ENCODE measurements around the gene FHOD3. TPM values are rescaled to one million over a fixed set of nuclear protein-coding genes. Genes with fewer than 3 reads are reported as not detected.

FHOD3 gene
- total RNA-seq, 1 donor from 2014 or later = 16.3 TPM

GRCh38 chr18:36728345-36728744 lies 430.8 kb downstream of the FHOD3 start:
- Mint-ChIP-seq H3K36me3 (peaks cover 21% of the 10 kb centered on the region), H3K9me3 (peaks cover 25% of the 10 kb centered on the region), H3K4me1 (no peaks in the 10 kb centered on the region), H3K4me3 (no peak overlapping the region), H3K27me3 (ENCODE audit: low read depth) (peaks cover 10% of the 10 kb centered on the region), H3K27ac (no peak overlapping the region)
- TF ChIP-seq, protein P1, sequence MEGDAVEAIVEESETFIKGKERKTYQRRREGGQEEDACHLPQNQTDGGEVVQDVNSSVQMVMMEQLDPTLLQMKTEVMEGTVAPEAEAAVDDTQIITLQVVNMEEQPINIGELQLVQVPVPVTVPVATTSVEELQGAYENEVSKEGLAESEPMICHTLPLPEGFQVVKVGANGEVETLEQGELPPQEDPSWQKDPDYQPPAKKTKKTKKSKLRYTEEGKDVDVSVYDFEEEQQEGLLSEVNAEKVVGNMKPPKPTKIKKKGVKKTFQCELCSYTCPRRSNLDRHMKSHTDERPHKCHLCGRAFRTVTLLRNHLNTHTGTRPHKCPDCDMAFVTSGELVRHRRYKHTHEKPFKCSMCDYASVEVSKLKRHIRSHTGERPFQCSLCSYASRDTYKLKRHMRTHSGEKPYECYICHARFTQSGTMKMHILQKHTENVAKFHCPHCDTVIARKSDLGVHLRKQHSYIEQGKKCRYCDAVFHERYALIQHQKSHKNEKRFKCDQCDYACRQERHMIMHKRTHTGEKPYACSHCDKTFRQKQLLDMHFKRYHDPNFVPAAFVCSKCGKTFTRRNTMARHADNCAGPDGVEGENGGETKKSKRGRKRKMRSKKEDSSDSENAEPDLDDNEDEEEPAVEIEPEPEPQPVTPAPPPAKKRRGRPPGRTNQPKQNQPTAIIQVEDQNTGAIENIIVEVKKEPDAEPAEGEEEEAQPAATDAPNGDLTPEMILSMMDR (IDR thresholded peaks at IDR 0.05; ENCODE audit: unreplicated experiment) = no peak
- DNase-seq (ENCODE audit: low spot score in 2 of 2, unreplicated experiment in 2 of 2) = no peak

DNA sequence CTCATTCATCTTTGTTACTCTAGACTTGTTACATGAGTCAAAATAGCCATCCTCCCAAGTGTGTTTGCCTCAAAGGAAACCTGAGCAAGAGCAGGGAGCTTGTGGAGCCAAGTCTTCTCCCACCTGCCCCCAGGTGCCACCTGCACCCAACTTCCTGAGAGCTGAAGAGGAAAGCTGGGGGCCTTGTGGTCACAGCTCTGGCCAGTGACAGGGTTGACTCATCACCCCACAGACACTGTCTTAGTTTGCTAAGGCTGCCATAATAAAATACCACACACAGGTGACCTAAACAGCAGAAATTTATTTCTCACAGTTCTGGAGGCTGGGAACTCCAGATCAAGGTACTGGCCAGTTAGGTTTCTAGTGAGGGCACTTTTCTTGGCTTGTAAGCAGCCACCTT lies 431.7 kb downstream of the FHOD3 start:
- H3K4me1 Mint-ChIP-seq = peaks cover 6% of the 10 kb centered on the region
- no peak overlapping the region for H3K4me3 Mint-ChIP-seq
- peaks cover 6% of the 10 kb centered on the region for H3K27me3 Mint-ChIP-seq (ENCODE audit: low read depth)
- H3K27ac Mint-ChIP-seq = no peak overlapping the region
- TF ChIP-seq, protein P1 (IDR thresholded peaks at IDR 0.05; ENCODE audit: unreplicated experiment) = no peak
- H3K36me3 Mint-ChIP-seq = peaks cover 24% of the 10 kb centered on the region
- DNase-seq (ENCODE audit: low spot score in 2 of 2, unreplicated experiment in 2 of 2) = no peak
- peaks cover 25% of the 10 kb centered on the region for H3K9me3 Mint-ChIP-seq

DNA sequence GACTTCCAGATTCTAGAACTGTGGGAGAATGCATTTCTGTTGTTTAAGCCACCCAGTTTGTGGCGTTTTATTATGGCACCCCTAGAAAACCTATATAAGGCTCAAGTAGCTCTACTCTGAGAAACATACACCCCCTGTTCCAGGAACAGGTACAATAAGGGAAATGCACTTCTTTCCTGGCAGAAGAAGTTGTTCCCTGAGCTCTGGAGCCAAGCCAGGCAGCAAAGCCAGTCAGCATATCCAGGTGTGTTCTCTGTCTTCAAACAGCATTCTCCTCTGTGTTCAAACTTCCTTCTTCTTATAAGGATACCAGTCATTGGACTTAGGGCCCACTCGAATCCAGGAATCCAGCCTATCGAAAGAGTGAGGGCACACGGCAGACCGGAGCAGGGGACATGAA lies 434.8 kb downstream of the FHOD3 start:
- DNase-seq (ENCODE audit: low spot score in 2 of 2, unreplicated experiment in 2 of 2) = no peak
- Mint-ChIP-seq H3K4me3 (no peak overlapping the region), H3K27ac (no peak overlapping the region), H3K27me3 (ENCODE audit: low read depth) (no peaks in the 10 kb centered on the region), H3K36me3 (peaks cover 24% of the 10 kb centered on the region), H3K9me3 (peaks cover 25% of the 10 kb centered on the region), H3K4me1 (peaks cover 6% of the 10 kb centered on the region)
- TF ChIP-seq, protein P1 (IDR thresholded peaks at IDR 0.05; ENCODE audit: unreplicated experiment) = no peak

DNA sequence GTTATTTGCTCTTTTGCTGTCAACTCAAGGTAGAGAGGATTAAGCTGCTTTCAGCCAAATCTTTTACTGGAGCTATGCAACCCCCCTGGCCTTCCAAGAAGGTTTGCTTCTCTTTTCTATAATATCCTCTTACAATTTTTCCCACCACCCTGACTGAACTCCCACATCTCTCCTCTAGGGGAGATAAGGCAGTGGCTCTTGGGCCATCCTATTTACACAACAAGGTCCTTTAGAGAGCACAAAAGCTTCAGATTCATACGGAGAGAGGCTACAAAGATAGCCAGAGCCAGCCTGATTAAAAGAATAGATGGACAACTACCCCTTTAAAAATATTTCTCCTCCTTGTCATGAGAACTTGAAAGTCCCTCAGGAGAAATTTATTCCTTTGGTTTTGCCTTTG lies 435.6 kb downstream of the FHOD3 start:
- no peak for DNase-seq (ENCODE audit: low spot score in 2 of 2, unreplicated experiment in 2 of 2)
- H3K4me3 Mint-ChIP-seq = no peak overlapping the region
- TF ChIP-seq, protein P1 (IDR thresholded peaks at IDR 0.05; ENCODE audit: unreplicated experiment) = no peak
- H3K36me3 Mint-ChIP-seq = peaks cover 28% of the 10 kb centered on the region
- peaks cover 6% of the 10 kb centered on the region for H3K4me1 Mint-ChIP-seq
- no peaks in the 10 kb centered on the region for H3K27me3 Mint-ChIP-seq (ENCODE audit: low read depth)
- peaks cover 25% of the 10 kb centered on the region for H3K9me3 Mint-ChIP-seq
- no peak overlapping the region for H3K27ac Mint-ChIP-seq

DNA sequence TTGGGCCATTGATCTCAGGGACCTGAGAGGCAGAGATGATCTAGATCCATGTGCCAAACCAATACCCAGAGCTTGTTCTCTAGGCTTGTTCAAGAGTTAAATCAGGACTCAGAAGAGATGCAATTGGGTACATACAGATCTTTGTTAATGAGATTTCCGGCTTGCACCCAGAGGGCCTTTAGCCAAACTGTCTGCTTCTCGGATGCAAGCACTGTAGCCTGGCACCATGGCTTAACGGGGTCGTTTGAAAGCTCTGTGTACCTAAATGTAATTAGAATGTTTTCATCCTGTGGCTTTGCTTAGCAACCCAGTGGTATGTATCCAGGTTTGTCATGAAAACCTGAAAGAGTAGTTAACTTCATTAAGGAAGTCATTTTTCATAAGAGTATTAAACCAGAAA lies 437.1 kb downstream of the FHOD3 start:
- TF ChIP-seq, protein P1 (IDR thresholded peaks at IDR 0.05; ENCODE audit: unreplicated experiment) = no peak

DNA sequence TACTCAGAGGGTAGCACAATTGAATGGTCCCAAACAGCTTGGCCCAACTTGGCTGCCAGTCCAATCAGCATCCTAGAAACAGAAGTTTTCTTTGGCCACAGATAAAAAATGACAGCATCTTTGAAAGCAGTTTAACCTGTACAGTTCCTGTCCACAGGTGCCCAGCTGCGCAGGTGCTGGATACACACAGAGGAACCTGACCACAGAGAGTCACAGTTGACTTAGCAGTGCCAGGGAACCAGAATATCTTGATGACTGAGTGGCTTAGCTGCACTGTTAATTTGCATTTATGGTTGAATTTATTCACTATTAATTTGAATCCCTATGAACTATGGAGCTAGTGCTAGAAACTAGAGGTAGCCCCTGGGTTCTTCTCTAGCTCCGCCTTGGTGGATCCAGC lies 437.6 kb downstream of the FHOD3 start:
- H3K36me3 Mint-ChIP-seq = peaks cover 28% of the 10 kb centered on the region
- no peak overlapping the region for H3K27ac Mint-ChIP-seq
- TF ChIP-seq, protein P1 (IDR thresholded peaks at IDR 0.05; ENCODE audit: unreplicated experiment) = no peak
- H3K9me3 Mint-ChIP-seq = peaks cover 25% of the 10 kb centered on the region
- peaks cover 6% of the 10 kb centered on the region for H3K4me1 Mint-ChIP-seq
- no peak overlapping the region for H3K4me3 Mint-ChIP-seq
- H3K27me3 Mint-ChIP-seq (ENCODE audit: low read depth) = no peaks in the 10 kb centered on the region
- no peak for DNase-seq (ENCODE audit: low spot score in 2 of 2, unreplicated experiment in 2 of 2)

More for the DNA sequence above, 437.1 kb downstream of the FHOD3 start:
- peaks cover 28% of the 10 kb centered on the region for H3K36me3 Mint-ChIP-seq
- peaks cover 6% of the 10 kb centered on the region for H3K4me1 Mint-ChIP-seq
- H3K27ac Mint-ChIP-seq = no peak overlapping the region
- no peak overlapping the region for H3K4me3 Mint-ChIP-seq
- H3K9me3 Mint-ChIP-seq = peaks cover 25% of the 10 kb centered on the region
- DNase-seq (ENCODE audit: low spot score in 2 of 2, unreplicated experiment in 2 of 2) = no peak
- no peaks in the 10 kb centered on the region for H3K27me3 Mint-ChIP-seq (ENCODE audit: low read depth)
